Measurements from ENCODE around the gene EEPD1. TPM values are rescaled to one million over a fixed set of nuclear protein-coding genes. Genes with fewer than 3 reads are reported as not detected.

EEPD1 gene
- total RNA-seq, 1 experiment from 2014 or later = 7.8 TPM

DNA sequence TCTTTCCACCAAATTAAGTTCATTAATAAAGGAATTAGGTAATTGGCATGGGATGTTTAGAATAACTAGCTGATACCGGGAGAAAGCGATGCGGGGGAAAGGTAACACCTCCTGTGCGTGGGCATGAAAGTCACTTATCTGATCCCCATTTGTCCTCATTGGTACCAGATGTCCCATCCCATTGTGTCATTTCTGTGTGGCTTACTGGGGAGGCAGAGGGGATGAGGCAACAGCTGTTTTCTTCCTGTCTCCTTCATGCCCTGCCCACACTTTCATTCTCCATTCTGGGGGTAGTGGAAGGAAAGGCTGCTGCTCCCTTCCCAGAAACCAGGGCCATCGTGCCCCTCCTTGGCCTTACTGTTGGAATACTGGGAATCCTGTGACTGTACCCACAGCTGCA, 27.1 kb downstream of the EEPD1 start:
- CTCF ChIA-PET = no interaction called here
- Mint-ChIP-seq H3K9me3 (no peaks in the 10 kb centered on the region), H3K27ac (no peak overlapping the region), H3K27me3 (ENCODE audit: low read depth) (no peaks in the 10 kb centered on the region), H3K36me3 (no peaks in the 10 kb centered on the region), H3K4me3 (no peak overlapping the region), H3K4me1 (peaks cover 12% of the 10 kb centered on the region)
- POLR2A ChIA-PET = no interaction called here
- ATAC-seq = no peak
- DNase-seq (ENCODE audit: low spot score) = no peak
- TF ChIP-seq, protein P1, sequence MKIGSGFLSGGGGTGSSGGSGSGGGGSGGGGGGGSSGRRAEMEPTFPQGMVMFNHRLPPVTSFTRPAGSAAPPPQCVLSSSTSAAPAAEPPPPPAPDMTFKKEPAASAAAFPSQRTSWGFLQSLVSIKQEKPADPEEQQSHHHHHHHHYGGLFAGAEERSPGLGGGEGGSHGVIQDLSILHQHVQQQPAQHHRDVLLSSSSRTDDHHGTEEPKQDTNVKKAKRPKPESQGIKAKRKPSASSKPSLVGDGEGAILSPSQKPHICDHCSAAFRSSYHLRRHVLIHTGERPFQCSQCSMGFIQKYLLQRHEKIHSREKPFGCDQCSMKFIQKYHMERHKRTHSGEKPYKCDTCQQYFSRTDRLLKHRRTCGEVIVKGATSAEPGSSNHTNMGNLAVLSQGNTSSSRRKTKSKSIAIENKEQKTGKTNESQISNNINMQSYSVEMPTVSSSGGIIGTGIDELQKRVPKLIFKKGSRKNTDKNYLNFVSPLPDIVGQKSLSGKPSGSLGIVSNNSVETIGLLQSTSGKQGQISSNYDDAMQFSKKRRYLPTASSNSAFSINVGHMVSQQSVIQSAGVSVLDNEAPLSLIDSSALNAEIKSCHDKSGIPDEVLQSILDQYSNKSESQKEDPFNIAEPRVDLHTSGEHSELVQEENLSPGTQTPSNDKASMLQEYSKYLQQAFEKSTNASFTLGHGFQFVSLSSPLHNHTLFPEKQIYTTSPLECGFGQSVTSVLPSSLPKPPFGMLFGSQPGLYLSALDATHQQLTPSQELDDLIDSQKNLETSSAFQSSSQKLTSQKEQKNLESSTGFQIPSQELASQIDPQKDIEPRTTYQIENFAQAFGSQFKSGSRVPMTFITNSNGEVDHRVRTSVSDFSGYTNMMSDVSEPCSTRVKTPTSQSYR (CRISPR knock-in tag; IDR thresholded peaks at IDR 0.05) = no peak
- no peak for TF ChIP-seq NR2C2 (CRISPR knock-in tag; IDR thresholded peaks at IDR 0.05)
- TF ChIP-seq PRRX2 (CRISPR knock-in tag; IDR thresholded peaks at IDR 0.05) = no peak
- no peak for TF ChIP-seq CBFB (CRISPR knock-in tag; IDR thresholded peaks at IDR 0.05; ENCODE audit: low read depth)
- TF ChIP-seq SMAD4 (CRISPR knock-in tag; IDR thresholded peaks at IDR 0.05) = no peak
- TF ChIP-seq, protein P2, sequence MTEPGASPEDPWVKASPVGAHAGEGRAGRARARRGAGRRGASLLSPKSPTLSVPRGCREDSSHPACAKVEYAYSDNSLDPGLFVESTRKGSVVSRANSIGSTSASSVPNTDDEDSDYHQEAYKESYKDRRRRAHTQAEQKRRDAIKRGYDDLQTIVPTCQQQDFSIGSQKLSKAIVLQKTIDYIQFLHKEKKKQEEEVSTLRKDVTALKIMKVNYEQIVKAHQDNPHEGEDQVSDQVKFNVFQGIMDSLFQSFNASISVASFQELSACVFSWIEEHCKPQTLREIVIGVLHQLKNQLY (CRISPR knock-in tag; IDR thresholded peaks at IDR 0.05) = no peak
- TF ChIP-seq, protein P3, sequence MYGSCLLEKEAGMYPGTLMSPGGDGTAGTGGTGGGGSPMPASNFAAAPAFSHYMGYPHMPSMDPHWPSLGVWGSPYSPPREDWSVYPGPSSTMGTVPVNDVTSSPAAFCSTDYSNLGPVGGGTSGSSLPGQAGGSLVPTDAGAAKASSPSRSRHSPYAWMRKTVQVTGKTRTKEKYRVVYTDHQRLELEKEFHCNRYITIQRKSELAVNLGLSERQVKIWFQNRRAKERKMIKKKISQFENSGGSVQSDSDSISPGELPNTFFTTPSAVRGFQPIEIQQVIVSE (CRISPR knock-in tag; IDR thresholded peaks at IDR 0.05; ENCODE audit: borderline replicate concordance) = no peak
- TF ChIP-seq TCF7 (CRISPR knock-in tag; IDR thresholded peaks at IDR 0.05; ENCODE audit: low read depth) = no peak
- TF ChIP-seq NFYB (CRISPR knock-in tag; conservative IDR thresholded peaks at IDR 0.05; ENCODE audit: low read depth) = no peak
- TF ChIP-seq, protein P4, sequence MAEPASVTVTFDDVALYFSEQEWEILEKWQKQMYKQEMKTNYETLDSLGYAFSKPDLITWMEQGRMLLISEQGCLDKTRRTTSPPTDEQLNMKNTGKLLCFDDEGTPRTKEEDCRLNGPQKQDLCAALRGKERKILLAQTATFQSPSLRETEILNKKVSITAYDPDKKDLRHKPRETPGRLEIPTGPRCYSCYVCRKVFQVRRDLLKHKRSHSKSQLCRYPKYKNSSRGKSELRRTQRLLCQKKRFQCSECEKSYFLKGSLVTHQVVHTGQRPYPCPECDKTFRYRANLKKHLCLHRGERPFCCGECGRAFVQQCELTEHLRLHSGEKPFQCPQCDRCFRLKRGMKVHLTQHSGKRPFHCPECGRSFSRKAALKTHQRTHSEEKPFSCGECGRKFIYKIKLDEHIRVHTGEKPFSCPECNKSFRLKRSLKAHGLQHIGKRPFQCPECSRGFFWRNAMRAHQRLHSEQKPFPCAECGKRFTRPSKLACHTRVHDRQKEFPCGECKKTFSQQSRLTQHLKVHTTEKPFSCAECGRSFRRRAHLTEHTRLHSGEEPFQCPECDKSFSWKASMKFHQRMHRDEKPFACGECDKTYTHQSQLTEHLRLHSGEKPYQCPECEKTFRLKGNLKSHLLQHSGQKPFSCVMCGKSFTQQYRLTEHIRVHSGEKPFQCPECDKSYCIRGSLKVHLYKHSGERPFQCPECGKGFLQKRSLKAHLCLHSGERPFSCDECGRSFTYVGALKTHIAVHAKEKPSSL (CRISPR knock-in tag; conservative IDR thresholded peaks at IDR 0.05) = no peak
- TF ChIP-seq, protein P5, sequence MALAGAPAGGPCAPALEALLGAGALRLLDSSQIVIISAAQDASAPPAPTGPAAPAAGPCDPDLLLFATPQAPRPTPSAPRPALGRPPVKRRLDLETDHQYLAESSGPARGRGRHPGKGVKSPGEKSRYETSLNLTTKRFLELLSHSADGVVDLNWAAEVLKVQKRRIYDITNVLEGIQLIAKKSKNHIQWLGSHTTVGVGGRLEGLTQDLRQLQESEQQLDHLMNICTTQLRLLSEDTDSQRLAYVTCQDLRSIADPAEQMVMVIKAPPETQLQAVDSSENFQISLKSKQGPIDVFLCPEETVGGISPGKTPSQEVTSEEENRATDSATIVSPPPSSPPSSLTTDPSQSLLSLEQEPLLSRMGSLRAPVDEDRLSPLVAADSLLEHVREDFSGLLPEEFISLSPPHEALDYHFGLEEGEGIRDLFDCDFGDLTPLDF (CRISPR knock-in tag; IDR thresholded peaks at IDR 0.05) = no peak
- no peak for TF ChIP-seq NFE2L1 (CRISPR knock-in tag; IDR thresholded peaks at IDR 0.05)
- TF ChIP-seq, protein P6, sequence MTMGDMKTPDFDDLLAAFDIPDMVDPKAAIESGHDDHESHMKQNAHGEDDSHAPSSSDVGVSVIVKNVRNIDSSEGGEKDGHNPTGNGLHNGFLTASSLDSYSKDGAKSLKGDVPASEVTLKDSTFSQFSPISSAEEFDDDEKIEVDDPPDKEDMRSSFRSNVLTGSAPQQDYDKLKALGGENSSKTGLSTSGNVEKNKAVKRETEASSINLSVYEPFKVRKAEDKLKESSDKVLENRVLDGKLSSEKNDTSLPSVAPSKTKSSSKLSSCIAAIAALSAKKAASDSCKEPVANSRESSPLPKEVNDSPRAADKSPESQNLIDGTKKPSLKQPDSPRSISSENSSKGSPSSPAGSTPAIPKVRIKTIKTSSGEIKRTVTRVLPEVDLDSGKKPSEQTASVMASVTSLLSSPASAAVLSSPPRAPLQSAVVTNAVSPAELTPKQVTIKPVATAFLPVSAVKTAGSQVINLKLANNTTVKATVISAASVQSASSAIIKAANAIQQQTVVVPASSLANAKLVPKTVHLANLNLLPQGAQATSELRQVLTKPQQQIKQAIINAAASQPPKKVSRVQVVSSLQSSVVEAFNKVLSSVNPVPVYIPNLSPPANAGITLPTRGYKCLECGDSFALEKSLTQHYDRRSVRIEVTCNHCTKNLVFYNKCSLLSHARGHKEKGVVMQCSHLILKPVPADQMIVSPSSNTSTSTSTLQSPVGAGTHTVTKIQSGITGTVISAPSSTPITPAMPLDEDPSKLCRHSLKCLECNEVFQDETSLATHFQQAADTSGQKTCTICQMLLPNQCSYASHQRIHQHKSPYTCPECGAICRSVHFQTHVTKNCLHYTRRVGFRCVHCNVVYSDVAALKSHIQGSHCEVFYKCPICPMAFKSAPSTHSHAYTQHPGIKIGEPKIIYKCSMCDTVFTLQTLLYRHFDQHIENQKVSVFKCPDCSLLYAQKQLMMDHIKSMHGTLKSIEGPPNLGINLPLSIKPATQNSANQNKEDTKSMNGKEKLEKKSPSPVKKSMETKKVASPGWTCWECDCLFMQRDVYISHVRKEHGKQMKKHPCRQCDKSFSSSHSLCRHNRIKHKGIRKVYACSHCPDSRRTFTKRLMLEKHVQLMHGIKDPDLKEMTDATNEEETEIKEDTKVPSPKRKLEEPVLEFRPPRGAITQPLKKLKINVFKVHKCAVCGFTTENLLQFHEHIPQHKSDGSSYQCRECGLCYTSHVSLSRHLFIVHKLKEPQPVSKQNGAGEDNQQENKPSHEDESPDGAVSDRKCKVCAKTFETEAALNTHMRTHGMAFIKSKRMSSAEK (CRISPR knock-in tag; IDR thresholded peaks at IDR 0.05; ENCODE audit: borderline replicate concordance) = no peak
- no peak for TF ChIP-seq NR1H2 (CRISPR knock-in tag; IDR thresholded peaks at IDR 0.05)
